ENCODE data around the gene MGAT3.
"Not testable (repeated sequence)": the region's sequence is repeated elsewhere in the genome, so short reads cannot be mapped to it uniquely, and the experiment has no call there.

The MGAT3 gene

GRCh38 chr22:39518996-39519680, 62.3 kb downstream of the MGAT3 start:
- DNase-seq = no peak

- peak; percentile 41 for DNase-seq
Observed at GRCh38 chr22:39519681-39520225, 62.9 kb downstream of the MGAT3 start.

- peak; percentile 97 for DNase-seq
Observed at GRCh38 chr22:39520226-39521105, 63.7 kb downstream of the MGAT3 start, which contains the start of gene ATF4. Gene ATF4, plus strand, starts transcription at chr22:39520562. Its CDS starts 884 bp downstream, at chr22:39521446.

- DNase-seq = not testable (repeated sequence)
Observed at GRCh38 chr22:39521106-39521885, 64.5 kb downstream of the MGAT3 start.

GRCh38 chr22:39522091-39522490, 65.3 kb downstream of the MGAT3 start:
- DNase-seq = not testable (repeated sequence)

- no peak for DNase-seq
Observed at GRCh38 chr22:39522567-39523300, 65.9 kb downstream of the MGAT3 start.

GRCh38 chr22:39524089-39524752, 67.4 kb downstream of the MGAT3 start:
- DNase-seq = no peak

- DNase-seq = no peak
Observed at GRCh38 chr22:39524753-39525657, 68.2 kb downstream of the MGAT3 start.

GRCh38 chr22:39525658-39525975, 68.8 kb downstream of the MGAT3 start:
- DNase-seq = no peak

GRCh38 chr22:39526736-39527171, 69.9 kb downstream of the MGAT3 start:
- peak; percentile 61 for DNase-seq

GRCh38 chr22:39527481-39527961, 70.7 kb downstream of the MGAT3 start:
- DNase-seq = no peak

GRCh38 chr22:39528080-39528661, 71.4 kb downstream of the MGAT3 start:
- no peak for DNase-seq

- peak; percentile 92 for DNase-seq
Observed at GRCh38 chr22:39528681-39529486, 72.1 kb downstream of the MGAT3 start.

- no peak for DNase-seq
Observed at GRCh38 chr22:39529487-39529851, 72.7 kb downstream of the MGAT3 start.

- no peak for DNase-seq
Observed at GRCh38 chr22:39530116-39530515, 73.3 kb downstream of the MGAT3 start.

GRCh38 chr22:39530692-39531331, 74.0 kb downstream of the MGAT3 start:
- no peak for DNase-seq

- peak; percentile 100 for DNase-seq
Observed at GRCh38 chr22:39532215-39533073, 75.6 kb downstream of the MGAT3 start, which contains the start of gene RPS19BP1. Gene RPS19BP1, minus strand, starts transcription at chr22:39532748. Its CDS starts 10 bp downstream, at chr22:39532738.
